Brain microvascular endothelial cell (primary cell): Measurements from ENCODE around the gene CARMIL1.

ENCODE experiments used
- DNase-seq: peaks from one replicate; pipeline ENCODE4 v3.0.0-alpha.2; 2020
- H3K27ac ChIP-seq: fragments of 250-450 bp; sonication (Bioruptor Pico); 2 replicates; pipeline ENCODE4 v1.5.1; 2020; ENCODE audit warnings: mild to moderate bottlenecking, moderate library complexity
- H3K27me3 ChIP-seq: fragments of 250-450 bp; sonication (Bioruptor Pico); replicated peaks from 2 replicates; pipeline ENCODE4 v1.5.1; 2020; ENCODE audit warnings: mild to moderate bottlenecking
- H3K36me3 ChIP-seq: fragments of 250-450 bp; sonication (Bioruptor Pico); replicated peaks from 2 replicates; pipeline ENCODE4 v1.5.1; 2020; ENCODE audit warnings: mild to moderate bottlenecking
- H3K4me3 ChIP-seq: 2 replicates; pipeline ENCODE4 v1.5.1; 2011; ENCODE audit warnings: low read depth, mild to moderate bottlenecking, control low read depth, low read length, moderate library complexity
- CTCF ChIP-seq: IDR thresholded peaks from 2 replicates; pipeline ENCODE4 v1.5.1; 2011; ENCODE audit warnings: low read depth, mild to moderate bottlenecking, moderate library complexity, low read length, control low read depth, inconsistent platforms; ENCODE audit errors: missing control alignments
- in situ Hi-C: cut with HindIII; loops from 2 replicates; pipeline ENCODE4 v1.10.0; 2017; ENCODE audit warnings: low sequenced_read_pairs, low pct_ligation_motif_present

The CARMIL1 gene

DNA sequence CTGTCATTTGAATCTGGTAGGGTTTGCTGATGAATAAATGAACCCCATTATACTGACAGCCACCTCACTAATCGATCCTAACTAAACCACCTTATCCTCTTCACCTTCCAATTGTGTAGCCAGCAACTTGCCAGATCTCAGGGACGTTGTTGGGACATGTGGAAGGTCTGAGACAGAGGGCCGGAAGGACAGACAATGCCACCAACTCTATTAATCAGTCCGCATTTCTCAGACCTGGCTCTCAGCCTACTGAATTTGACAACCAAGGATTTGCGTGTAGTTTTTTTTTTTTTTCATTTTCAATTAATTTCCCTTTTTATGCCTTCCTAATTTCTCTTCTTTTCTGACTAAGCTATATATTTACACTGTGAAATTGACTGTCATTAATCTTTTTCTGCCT lies 122.5 kb downstream of the CARMIL1 start:
- H3K27me3 ChIP-seq: no peaks in the 10 kb centered on the region
- no peak for DNase-seq
- H3K36me3 ChIP-seq: no peaks in the 10 kb centered on the region
- TF ChIP-seq CTCF: no peak
- H3K27ac ChIP-seq: no peak overlapping the region
- no peak overlapping the region for H3K4me3 ChIP-seq
- in situ Hi-C loops: no loop called here

- TF ChIP-seq CTCF: no peak
- Histone ChIP-seq H3K27me3 (no peaks in the 10 kb centered on the region), H3K36me3 (no peaks in the 10 kb centered on the region), H3K27ac (no peak overlapping the region), H3K4me3 (no peak overlapping the region)
- no peak for DNase-seq
- in situ Hi-C loops: no loop called here
Observed at GRCh38 chr6:25402125-25402524, 123.0 kb downstream of the CARMIL1 start.

DNA sequence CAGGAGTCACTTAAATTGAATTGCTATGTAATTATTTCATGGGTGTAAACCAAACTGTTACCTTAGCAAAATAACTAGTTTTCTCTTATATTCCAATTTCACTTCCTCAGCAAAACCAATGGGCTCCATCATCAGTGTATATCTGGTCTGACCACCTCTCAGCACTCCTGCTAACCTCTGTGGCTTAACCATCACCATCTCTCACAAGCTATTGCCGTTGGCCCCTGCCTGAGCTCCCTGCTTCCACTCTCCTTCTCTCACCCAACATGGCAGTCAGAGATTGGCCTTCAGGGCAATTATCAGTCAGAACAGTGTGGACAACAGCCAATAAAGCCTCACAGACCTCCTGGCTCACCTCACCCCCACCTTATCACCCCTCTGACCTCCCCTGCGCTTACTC lies 124.0 kb downstream of the CARMIL1 start:
- H3K27me3 ChIP-seq: no peaks in the 10 kb centered on the region
- in situ Hi-C loops: no loop called here
- DNase-seq: no peak
- no peak overlapping the region for H3K27ac ChIP-seq
- TF ChIP-seq CTCF: no peak
- no peaks in the 10 kb centered on the region for H3K36me3 ChIP-seq
- no peak overlapping the region for H3K4me3 ChIP-seq

DNA sequence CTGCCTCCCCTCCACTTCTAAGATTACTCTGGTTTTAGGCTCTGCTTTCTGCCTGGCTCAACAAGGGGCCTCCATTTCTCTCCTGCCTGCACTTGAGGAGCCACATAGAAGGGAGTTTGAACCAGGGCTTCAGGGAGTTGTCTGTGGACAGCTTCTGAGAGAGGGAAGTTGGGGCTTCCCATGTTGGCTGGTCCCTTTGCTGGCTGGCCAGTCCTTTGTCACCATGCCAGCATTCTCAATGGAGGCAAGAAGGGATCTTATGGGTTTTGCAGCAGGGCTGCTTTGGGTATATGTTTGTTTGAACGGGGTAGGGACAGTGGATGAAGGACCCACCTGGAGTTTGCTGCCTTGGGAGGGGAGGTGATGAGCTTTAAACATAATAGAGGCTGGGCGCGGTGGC lies 124.9 kb downstream of the CARMIL1 start:
- DNase-seq: no peak
- in situ Hi-C loops: no loop called here
- TF ChIP-seq CTCF: no peak
- H3K4me3 ChIP-seq: no peak overlapping the region
- no peaks in the 10 kb centered on the region for H3K36me3 ChIP-seq
- H3K27me3 ChIP-seq: no peaks in the 10 kb centered on the region
- no peak overlapping the region for H3K27ac ChIP-seq

GRCh38 chr6:25404693-25405169 lies 125.6 kb downstream of the CARMIL1 start:
- no peak for TF ChIP-seq CTCF
- DNase-seq: no peak
- in situ Hi-C loops: no loop called here
- H3K4me3 ChIP-seq: no peak overlapping the region
- H3K27me3 ChIP-seq: no peaks in the 10 kb centered on the region
- H3K27ac ChIP-seq: no peak overlapping the region
- no peaks in the 10 kb centered on the region for H3K36me3 ChIP-seq

- H3K27me3 ChIP-seq: no peaks in the 10 kb centered on the region
- no peaks in the 10 kb centered on the region for H3K36me3 ChIP-seq
- TF ChIP-seq CTCF: no peak
- H3K27ac ChIP-seq: no peak overlapping the region
- H3K4me3 ChIP-seq: no peak overlapping the region
- in situ Hi-C loops: no loop called here
- DNase-seq: no peak
Observed at GRCh38 chr6:25405442-25405841, 126.3 kb downstream of the CARMIL1 start.
